ENCODE measurements around the gene NTNG2.

Gene NTNG2

GRCh38 chr9:132169672-132170392, 8.0 kb downstream of the NTNG2 start:
- Mint-ChIP-seq H3K27ac (no peak overlapping the region), H3K9me3 (no peaks in the 10 kb centered on the region), H3K4me3 (no peak overlapping the region), H3K27me3 (peaks cover 40% of the 10 kb centered on the region), H3K4me1 (ENCODE audit: low read depth) (no peaks in the 10 kb centered on the region), H3K36me3 (ENCODE audit: low read depth) (no peaks in the 10 kb centered on the region)
- intact Hi-C loops (cut with micrococcal nuclease) = loop anchor here (1.0 to 10.0 kb wide), 2 partner anchors 66 to 405 kb away; no protein-coding TSS in a partner anchor

- H3K36me3 Mint-ChIP-seq (ENCODE audit: low read depth) = no peaks in the 10 kb centered on the region
- H3K27ac Mint-ChIP-seq = no peak overlapping the region
- intact Hi-C loops (cut with micrococcal nuclease) = no loop called here
- H3K4me3 Mint-ChIP-seq = no peak overlapping the region
- H3K27me3 Mint-ChIP-seq = peaks cover 26% of the 10 kb centered on the region
- H3K9me3 Mint-ChIP-seq = no peaks in the 10 kb centered on the region
- no peaks in the 10 kb centered on the region for H3K4me1 Mint-ChIP-seq (ENCODE audit: low read depth)
Measured at GRCh38 chr9:132171702-132172101, 9.8 kb downstream of the NTNG2 start.

DNA sequence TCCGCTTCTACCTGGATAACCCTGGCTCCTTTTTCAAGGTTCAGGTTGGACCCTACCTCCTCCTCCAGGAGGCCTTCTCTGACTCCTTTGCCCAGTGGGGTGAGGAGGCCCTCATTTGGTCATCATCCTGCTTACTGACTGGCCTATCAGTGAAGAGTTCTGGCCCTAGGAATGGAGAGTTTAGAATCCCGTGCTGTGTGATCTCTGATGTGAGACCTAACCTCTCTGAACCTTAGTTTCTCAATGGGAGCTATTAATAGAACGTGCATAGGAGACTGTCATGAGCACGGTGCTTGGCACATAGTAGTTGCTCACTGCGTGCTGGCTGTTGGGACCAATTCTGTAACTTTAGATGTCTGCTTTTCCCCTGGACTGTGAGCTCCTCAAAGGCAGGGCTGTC, 10.3 kb downstream of the NTNG2 start:
- Mint-ChIP-seq H3K36me3 (ENCODE audit: low read depth) (no peaks in the 10 kb centered on the region), H3K4me3 (no peak overlapping the region), H3K27ac (no peak overlapping the region), H3K27me3 (peaks cover 23% of the 10 kb centered on the region), H3K9me3 (no peaks in the 10 kb centered on the region), H3K4me1 (ENCODE audit: low read depth) (no peaks in the 10 kb centered on the region)
- intact Hi-C loops (cut with micrococcal nuclease) = no loop called here

DNA sequence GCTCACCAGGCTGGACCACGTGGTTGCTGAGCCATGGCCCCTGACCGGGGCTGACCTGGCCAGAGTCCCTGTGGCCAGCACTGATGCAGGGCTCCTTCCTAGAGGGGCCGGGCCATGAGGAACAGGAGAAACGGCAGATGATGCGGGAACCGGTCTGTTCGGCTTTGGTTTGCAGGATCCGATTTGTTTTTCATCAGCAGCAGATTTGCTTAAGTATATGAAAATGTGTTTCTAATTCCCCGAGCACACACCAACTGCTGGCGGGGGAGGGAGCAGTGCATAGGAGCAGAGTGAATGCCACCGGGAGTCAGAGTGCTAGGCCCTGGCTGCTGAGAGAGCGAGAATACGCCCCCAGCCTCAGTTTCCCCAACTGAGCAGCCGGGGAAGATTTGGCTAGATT, 13.6 kb downstream of the NTNG2 start:
- Mint-ChIP-seq H3K9me3 (no peaks in the 10 kb centered on the region), H3K27ac (no peak overlapping the region), H3K36me3 (ENCODE audit: low read depth) (no peaks in the 10 kb centered on the region), H3K4me3 (no peak overlapping the region), H3K4me1 (ENCODE audit: low read depth) (peaks cover 11% of the 10 kb centered on the region), H3K27me3 (peaks cover 16% of the 10 kb centered on the region)
- intact Hi-C loops (cut with micrococcal nuclease) = no loop called here

DNA sequence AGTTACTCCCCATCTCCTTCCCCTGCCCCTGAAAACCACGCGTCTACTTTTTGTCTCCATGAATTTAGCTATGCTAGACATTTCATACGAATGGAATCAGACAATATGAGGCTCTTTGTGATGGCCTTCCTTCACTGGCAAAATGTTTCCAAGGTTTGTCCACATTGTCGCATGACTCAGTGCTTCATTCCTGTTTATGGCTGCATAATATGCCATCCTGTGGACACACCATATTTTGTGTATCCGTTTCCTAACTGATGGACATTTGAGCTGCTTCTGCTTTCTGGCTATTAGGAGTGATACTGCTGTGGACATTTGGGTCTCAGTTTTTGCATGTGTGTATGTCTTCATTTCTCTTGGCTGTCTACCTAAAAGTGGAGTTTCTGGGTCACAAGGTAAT, 14.5 kb downstream of the NTNG2 start:
- intact Hi-C loops (cut with micrococcal nuclease) = no loop called here
- peaks cover 19% of the 10 kb centered on the region for H3K27me3 Mint-ChIP-seq
- H3K36me3 Mint-ChIP-seq (ENCODE audit: low read depth) = no peaks in the 10 kb centered on the region
- H3K4me3 Mint-ChIP-seq = no peak overlapping the region
- no peak overlapping the region for H3K27ac Mint-ChIP-seq
- no peaks in the 10 kb centered on the region for H3K9me3 Mint-ChIP-seq
- peaks cover 14% of the 10 kb centered on the region for H3K4me1 Mint-ChIP-seq (ENCODE audit: low read depth)

DNA sequence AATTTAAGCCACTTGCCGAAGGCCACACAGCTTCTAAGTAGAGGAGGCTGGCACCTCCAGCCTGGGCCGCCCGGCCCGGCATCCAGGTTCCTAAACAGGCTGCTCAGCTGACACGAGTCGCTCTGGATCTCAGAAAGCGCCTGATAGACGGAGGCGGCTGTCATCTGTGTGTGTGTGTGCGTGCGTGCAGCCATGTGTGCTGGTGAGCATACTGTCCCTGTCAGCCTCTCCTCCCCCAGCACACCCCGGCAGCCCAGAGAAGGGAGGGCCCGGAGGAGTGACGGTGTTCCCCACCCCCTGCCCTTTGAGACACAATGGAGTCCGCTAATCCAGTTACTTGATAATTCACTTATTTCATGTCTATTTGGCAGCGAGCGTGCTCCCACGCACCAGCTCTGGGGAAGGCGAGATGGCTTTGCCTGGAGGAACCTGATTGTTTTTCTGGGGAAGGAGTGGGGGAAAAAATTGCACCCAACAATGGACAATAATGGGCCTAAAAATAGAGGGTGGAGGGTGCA, 20.0 kb downstream of the NTNG2 start:
- intact Hi-C loops (cut with micrococcal nuclease) = no loop called here
- H3K27ac Mint-ChIP-seq = no peak overlapping the region
- H3K4me1 Mint-ChIP-seq (ENCODE audit: low read depth) = peaks cover 20% of the 10 kb centered on the region
- peaks cover 38% of the 10 kb centered on the region for H3K27me3 Mint-ChIP-seq
- no peaks in the 10 kb centered on the region for H3K9me3 Mint-ChIP-seq
- no peak overlapping the region for H3K4me3 Mint-ChIP-seq
- no peaks in the 10 kb centered on the region for H3K36me3 Mint-ChIP-seq (ENCODE audit: low read depth)

DNA sequence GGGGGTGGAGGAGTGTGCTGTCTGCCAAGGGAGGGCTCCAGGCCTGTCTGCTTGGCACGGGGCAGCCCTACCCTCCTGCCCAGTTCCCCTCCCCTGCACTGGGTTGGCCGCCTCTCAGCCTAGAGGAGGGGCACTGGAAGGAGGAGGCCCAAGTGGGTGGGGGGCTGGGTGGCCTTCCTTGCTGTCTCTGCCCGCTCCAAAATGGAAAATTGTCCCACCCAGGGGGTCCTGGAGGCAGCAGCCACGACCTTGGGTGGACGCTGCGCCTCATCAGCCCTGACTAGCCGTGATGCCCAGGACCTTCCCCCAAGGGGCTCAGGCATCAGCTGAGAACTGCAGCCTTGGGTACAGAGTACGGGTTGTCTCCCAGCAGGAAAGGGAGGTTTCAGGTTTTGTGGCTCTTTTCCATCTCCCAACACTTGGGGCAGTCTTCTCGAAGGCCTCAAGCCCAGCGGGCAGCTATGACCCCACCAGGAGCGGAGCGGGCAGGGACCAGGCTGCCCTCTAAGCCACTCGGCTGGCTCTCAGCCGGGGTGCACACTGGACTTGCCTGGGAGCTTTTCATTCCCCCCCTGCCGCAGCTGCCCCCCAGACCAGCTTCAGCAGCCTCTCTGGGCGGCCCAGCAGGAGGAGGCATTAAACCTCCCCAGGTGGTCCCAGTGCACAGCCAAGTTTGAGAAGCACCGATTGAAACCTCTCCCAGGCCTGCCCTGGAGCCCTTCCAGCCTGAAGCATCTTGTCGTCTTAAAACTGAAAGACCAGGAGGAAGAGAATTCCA, 20.6 kb downstream of the NTNG2 start:
- Mint-ChIP-seq H3K27ac (no peak overlapping the region), H3K4me1 (ENCODE audit: low read depth) (peaks cover 20% of the 10 kb centered on the region), H3K9me3 (no peaks in the 10 kb centered on the region), H3K4me3 (no peak overlapping the region), H3K27me3 (peaks cover 42% of the 10 kb centered on the region), H3K36me3 (ENCODE audit: low read depth) (no peaks in the 10 kb centered on the region)
- intact Hi-C loops (cut with micrococcal nuclease) = no loop called here

- no peaks in the 10 kb centered on the region for H3K9me3 Mint-ChIP-seq
- H3K27ac Mint-ChIP-seq = no peak overlapping the region
- no peaks in the 10 kb centered on the region for H3K36me3 Mint-ChIP-seq (ENCODE audit: low read depth)
- intact Hi-C loops (cut with micrococcal nuclease) = no loop called here
- no peak overlapping the region for H3K4me3 Mint-ChIP-seq
- H3K27me3 Mint-ChIP-seq = peaks cover 44% of the 10 kb centered on the region
- peaks cover 20% of the 10 kb centered on the region for H3K4me1 Mint-ChIP-seq (ENCODE audit: low read depth)
Measured at GRCh38 chr9:132183134-132183533, 21.3 kb downstream of the NTNG2 start.

- H3K36me3 Mint-ChIP-seq (ENCODE audit: low read depth) = no peaks in the 10 kb centered on the region
- intact Hi-C loops (cut with micrococcal nuclease) = no loop called here
- H3K9me3 Mint-ChIP-seq = no peaks in the 10 kb centered on the region
- peaks cover 44% of the 10 kb centered on the region for H3K27me3 Mint-ChIP-seq
- no peak overlapping the region for H3K27ac Mint-ChIP-seq
- H3K4me3 Mint-ChIP-seq = no peak overlapping the region
- peaks cover 20% of the 10 kb centered on the region for H3K4me1 Mint-ChIP-seq (ENCODE audit: low read depth)
Measured at GRCh38 chr9:132183715-132184114, 21.9 kb downstream of the NTNG2 start.

DNA sequence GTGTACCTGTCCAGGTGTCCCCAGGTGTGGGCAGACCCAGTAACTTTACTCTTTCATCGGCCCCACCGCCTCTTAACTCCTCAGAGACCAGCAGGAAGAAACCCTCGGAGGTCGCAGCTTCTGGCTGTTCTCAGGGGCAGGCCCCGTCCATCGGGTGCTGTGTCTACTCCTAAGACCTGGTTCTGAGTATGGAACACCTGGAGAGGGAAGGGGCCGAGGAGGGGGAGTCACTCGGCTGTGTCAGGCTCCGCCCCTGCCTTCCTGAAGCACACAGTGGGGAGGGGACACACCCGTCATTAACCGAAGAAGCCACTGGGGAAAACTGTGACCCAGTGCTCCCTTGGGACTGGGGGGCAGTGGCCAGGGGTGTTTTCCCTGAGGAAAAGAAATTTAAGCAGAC, 22.3 kb downstream of the NTNG2 start:
- Mint-ChIP-seq H3K4me3 (no peak overlapping the region), H3K4me1 (ENCODE audit: low read depth) (peaks cover 20% of the 10 kb centered on the region), H3K27ac (no peak overlapping the region), H3K36me3 (ENCODE audit: low read depth) (no peaks in the 10 kb centered on the region), H3K9me3 (no peaks in the 10 kb centered on the region), H3K27me3 (peaks cover 44% of the 10 kb centered on the region)
- intact Hi-C loops (cut with micrococcal nuclease) = no loop called here

DNA sequence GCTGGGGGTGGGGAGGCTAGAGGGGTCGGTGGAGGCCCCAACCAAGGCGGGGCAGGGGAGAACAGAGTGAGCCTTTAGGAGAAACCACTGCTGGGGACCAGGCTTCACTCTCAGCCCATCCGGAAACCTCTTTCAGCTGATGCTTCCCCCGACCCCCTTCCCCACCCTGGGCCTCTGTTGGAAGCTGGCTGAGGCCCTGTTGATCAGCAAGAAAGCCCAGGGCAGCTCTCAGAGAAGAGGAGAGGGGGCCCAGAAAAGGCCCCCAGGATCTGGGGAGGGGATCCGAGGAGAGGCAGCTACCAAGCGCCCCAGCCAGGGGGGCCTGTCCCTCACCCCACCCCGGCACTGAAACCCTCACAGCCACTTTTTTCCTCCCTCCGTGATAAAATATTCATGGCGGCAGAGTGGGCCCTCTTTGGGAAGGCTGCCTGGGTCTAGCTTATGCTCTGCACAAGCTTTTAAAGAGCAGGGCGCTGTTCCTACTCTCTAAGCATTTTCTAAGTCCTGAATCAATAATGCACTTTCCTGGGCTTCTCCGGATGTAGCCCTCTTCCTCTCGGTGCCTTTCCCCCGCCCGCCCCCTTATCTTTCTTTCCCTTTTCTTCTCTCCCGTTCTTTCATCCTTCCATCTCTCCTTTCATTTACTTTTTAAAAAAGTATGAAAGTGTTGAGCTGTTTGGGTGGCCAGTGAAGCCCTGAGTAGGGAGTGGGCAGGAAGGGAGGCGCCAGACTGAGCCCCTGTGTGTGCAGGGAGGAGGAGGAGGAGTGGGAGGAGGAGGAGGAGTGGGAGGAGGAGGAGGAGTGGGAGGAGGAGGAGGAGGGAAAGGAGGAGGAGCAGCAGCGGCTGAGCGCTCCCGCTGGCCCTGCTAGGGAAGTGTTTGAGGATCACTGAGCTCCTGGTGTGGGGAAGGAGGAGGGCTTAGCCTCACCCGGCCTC, 23.5 kb downstream of the NTNG2 start:
- intact Hi-C loops (cut with micrococcal nuclease) = no loop called here
- no peak overlapping the region for H3K27ac Mint-ChIP-seq
- no peak overlapping the region for H3K4me3 Mint-ChIP-seq
- peaks cover 38% of the 10 kb centered on the region for H3K27me3 Mint-ChIP-seq
- H3K4me1 Mint-ChIP-seq (ENCODE audit: low read depth) = peaks cover 10% of the 10 kb centered on the region
- no peaks in the 10 kb centered on the region for H3K36me3 Mint-ChIP-seq (ENCODE audit: low read depth)
- no peaks in the 10 kb centered on the region for H3K9me3 Mint-ChIP-seq

DNA sequence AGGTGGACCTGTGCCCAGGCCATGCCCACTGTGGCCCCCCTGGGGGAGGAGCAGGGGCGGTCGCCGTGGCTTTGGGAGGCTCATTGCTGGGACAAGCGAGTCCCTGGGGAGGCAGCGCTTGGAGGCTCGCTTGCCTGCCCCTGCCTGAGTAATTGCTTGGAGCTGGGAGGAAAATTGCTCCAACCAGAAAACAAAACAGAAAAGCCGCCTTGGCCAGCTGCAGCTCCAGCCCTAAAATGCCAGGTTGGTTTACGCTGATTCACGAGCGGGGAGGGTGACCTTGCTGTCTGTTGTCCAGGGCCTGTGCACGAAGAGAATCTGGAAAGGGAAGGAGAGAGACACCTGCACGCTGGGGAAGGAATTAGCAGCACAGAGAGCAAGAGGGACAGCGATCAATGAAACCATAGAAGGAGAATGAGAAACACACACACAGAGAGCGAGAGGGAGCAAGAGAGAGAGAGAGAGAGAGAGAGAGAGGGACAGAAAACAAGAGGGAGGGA, 25.3 kb downstream of the NTNG2 start:
- H3K27me3 Mint-ChIP-seq = peaks cover 29% of the 10 kb centered on the region
- no peaks in the 10 kb centered on the region for H3K9me3 Mint-ChIP-seq
- H3K4me1 Mint-ChIP-seq (ENCODE audit: low read depth) = peaks cover 6% of the 10 kb centered on the region
- no peaks in the 10 kb centered on the region for H3K36me3 Mint-ChIP-seq (ENCODE audit: low read depth)
- H3K4me3 Mint-ChIP-seq = no peak overlapping the region
- intact Hi-C loops (cut with micrococcal nuclease) = no loop called here
- H3K27ac Mint-ChIP-seq = no peak overlapping the region

DNA sequence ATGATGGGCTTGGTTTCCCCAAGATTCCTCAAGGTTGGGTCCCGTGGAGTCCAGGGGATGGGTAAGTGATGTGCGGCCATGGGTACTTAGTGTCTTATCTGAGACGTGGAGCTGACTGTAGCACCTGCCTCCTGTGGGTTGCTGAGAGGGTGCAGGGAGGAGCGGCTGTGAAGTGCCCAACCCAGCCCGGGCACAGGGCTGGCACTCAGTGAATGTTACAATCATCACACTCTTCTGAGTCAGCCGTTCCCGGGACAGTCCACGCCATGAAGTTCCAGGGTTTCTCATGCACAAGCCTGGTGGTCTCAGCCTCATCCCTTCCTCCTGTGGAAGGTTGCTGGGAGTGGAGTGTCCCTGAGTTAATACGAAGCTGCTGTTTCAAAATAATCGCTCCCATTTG, 29.1 kb downstream of the NTNG2 start:
- Mint-ChIP-seq H3K27ac (no peak overlapping the region), H3K9me3 (no peaks in the 10 kb centered on the region), H3K4me3 (no peak overlapping the region), H3K27me3 (peaks cover 16% of the 10 kb centered on the region), H3K4me1 (ENCODE audit: low read depth) (peaks cover 1% of the 10 kb centered on the region), H3K36me3 (ENCODE audit: low read depth) (no peaks in the 10 kb centered on the region)
- intact Hi-C loops (cut with micrococcal nuclease) = no loop called here
